IMR-90 (cell line): ENCODE results near the gene FBXW4. TPM values are rescaled to one million over a fixed set of nuclear protein-coding genes. Genes with fewer than 3 reads are reported as not detected.

ENCODE experiments used
- ATAC-seq: fragments of 200-7000 bp; cut with Tn5 transposase; 2 replicates; pipeline ENCODE4 v1.9.1; 2020; ENCODE audit warnings: low read depth, mild to moderate bottlenecking, moderate library complexity
- BruUV-seq: library from RNA; stranded (reverse); fragments of 400-500 nt; replicated peaks from 2 replicates; lab custom pipeline; 2021; lab: Mats Ljungman, UMichigan
- CTCF ChIA-PET: fragments of 300-600 bp; formaldehyde crosslinking; extraction: SDS; loops from one replicate; lab custom pipeline; 2021; ENCODE audit warnings: antibody characterized with exemption; lab: Yijun Ruan, JAX
- POLR2A ChIA-PET: fragments of 300-600 bp; sonication (Branson Sonifier 250); formaldehyde crosslinking; loops from one replicate; lab custom pipeline; 2022; ENCODE audit warnings: antibody characterized with exemption; ENCODE audit not compliant: unreplicated experiment; lab: Charles Lee
- DNase-seq: peaks from one replicate; pipeline ENCODE4 v3.0.0; 2013
- H2AFZ ChIP-seq: replicated peaks from 2 replicates; pipeline ENCODE3; 2013; ENCODE audit warnings: low read length, mild to moderate bottlenecking; ENCODE audit not compliant: poor library complexity
- H2AK5ac ChIP-seq: 2 replicates; pipeline ENCODE4 v1.6.1; 2013; ENCODE audit warnings: low read depth, low read length, inconsistent platforms
- H2AK9ac ChIP-seq: replicated peaks from 2 replicates; pipeline ENCODE3; 2013; ENCODE audit warnings: mild to moderate bottlenecking, low read depth, low read length, moderate library complexity; ENCODE audit not compliant: poor library complexity
- H2BK120ac ChIP-seq: 2 replicates; pipeline ENCODE4 v1.6.1; 2013; ENCODE audit warnings: low read depth, low read length, inconsistent platforms
- H2BK15ac ChIP-seq: 3 replicates; pipeline ENCODE4 v1.6.1; 2013; ENCODE audit warnings: low read depth, low read length, inconsistent platforms
- H2BK20ac ChIP-seq: 2 replicates; pipeline ENCODE4 v1.6.1; 2013; ENCODE audit warnings: low read depth, mild to moderate bottlenecking, inconsistent platforms, low read length, moderate library complexity
- H2BK5ac ChIP-seq: 2 replicates; pipeline ENCODE4 v1.6.1; 2013; ENCODE audit warnings: mild to moderate bottlenecking, low read depth, low read length, inconsistent platforms; ENCODE audit not compliant: poor library complexity, severe bottlenecking
- H3K14ac ChIP-seq: replicated peaks from 2 replicates; pipeline ENCODE4 v1.6.1; 2013; ENCODE audit warnings: low read depth, low read length, inconsistent platforms
- H3K18ac ChIP-seq: 2 replicates; pipeline ENCODE4 v1.6.1; 2013; ENCODE audit warnings: low read depth, low read length, control low read depth
- H3K23ac ChIP-seq: 2 replicates; pipeline ENCODE4 v1.6.1; 2013; ENCODE audit warnings: low read depth, low read length, inconsistent platforms
- H3K27ac ChIP-seq: 2 replicates; pipeline ENCODE4 v1.5.1; 2013; ENCODE audit warnings: mild to moderate bottlenecking, control low read depth, low read length; ENCODE audit not compliant: insufficient read depth
- H3K27me3 ChIP-seq: 2 replicates; pipeline ENCODE4 v1.6.1; 2013; ENCODE audit warnings: low read length; ENCODE audit not compliant: control insufficient read depth, insufficient read depth
- H3K36me3 ChIP-seq: 2 replicates; pipeline ENCODE4 v1.6.1; 2013; ENCODE audit warnings: low read length, mixed read lengths; ENCODE audit not compliant: control insufficient read depth, insufficient read depth
- H3K4ac ChIP-seq: 2 replicates; pipeline ENCODE4 v1.6.1; 2013; ENCODE audit warnings: low read depth, low read length, inconsistent platforms
- H3K4me1 ChIP-seq: 2 replicates; pipeline ENCODE4 v1.6.1; 2013; ENCODE audit warnings: low read length, mixed read lengths; ENCODE audit not compliant: control insufficient read depth, insufficient read depth
- H3K4me2 ChIP-seq: 2 replicates; pipeline ENCODE4 v1.6.1; 2013; ENCODE audit warnings: low read depth, mild to moderate bottlenecking, control low read depth, low read length, moderate library complexity
- H3K4me3 ChIP-seq: 2 replicates; pipeline ENCODE4 v1.5.1; 2013; ENCODE audit warnings: low read depth, mild to moderate bottlenecking, control low read depth, low read length, moderate library complexity; ENCODE audit not compliant: insufficient read depth
- H3K56ac ChIP-seq: 2 replicates; pipeline ENCODE4 v1.6.1; 2013; ENCODE audit warnings: low read length, inconsistent platforms; ENCODE audit not compliant: insufficient read depth; ENCODE audit errors: extremely low read depth
- H3K79me1 ChIP-seq, 2 experiments: 2 replicates each; pipeline ENCODE4 v1.6.1; 2013; ENCODE audit warnings: low read length in 2 of 2, inconsistent platforms in 1 of 2, low read depth in 1 of 2
- H3K9ac ChIP-seq: 2 replicates; pipeline ENCODE4 v1.6.1; 2013; ENCODE audit warnings: low read depth, low read length, control low read depth
- H3K9me1 ChIP-seq: 2 replicates; pipeline ENCODE4 v1.6.1; 2013; ENCODE audit warnings: low read length, inconsistent platforms; ENCODE audit not compliant: insufficient read depth
- H3K9me3 ChIP-seq: 2 replicates; pipeline ENCODE4 v1.6.1; 2013; ENCODE audit warnings: low read length; ENCODE audit not compliant: control insufficient read depth, insufficient read depth
- H4K20me1 ChIP-seq: 2 replicates; pipeline ENCODE4 v1.6.1; 2013; ENCODE audit warnings: low read length, inconsistent platforms; ENCODE audit not compliant: insufficient read depth
- H4K5ac ChIP-seq: 2 replicates; pipeline ENCODE4 v1.6.1; 2013; ENCODE audit warnings: mild to moderate bottlenecking, low read depth, low read length, control low read depth
- H4K8ac ChIP-seq, 2 experiments: 2 replicates each; pipeline ENCODE4 v1.6.1; 2013; ENCODE audit warnings: low read depth in 2 of 2, low read length in 2 of 2, control low read depth in 1 of 2, inconsistent platforms in 1 of 2
- H4K91ac ChIP-seq: 2 replicates; pipeline ENCODE4 v1.6.1; 2013; ENCODE audit warnings: low read depth, low read length, inconsistent platforms; ENCODE audit not compliant: insufficient read depth
- BHLHE40 ChIP-seq: fragments of 150-350 bp; IDR thresholded peaks from 2 replicates; pipeline ENCODE4 v1.6.1; 2016; ENCODE audit warnings: mild to moderate bottlenecking, low read depth, low read length
- WGBS, 2 experiments: methylation state at CpG; one replicate each; pipeline versions ENCODE4 v1.1.5 to v1.1.7; 2013; ENCODE audit warnings: missing lambda C conversion rate in 2 of 2; ENCODE audit not compliant: insufficient read length in 1 of 2; ENCODE audit errors: extremely low coverage in 2 of 2; 5-methylcytosine and 5-hydroxymethylcytosine counted together
- dilution Hi-C: fragments of 300-500 bp; cut with HindIII; formaldehyde crosslinking; loops from one replicate; pipeline ENCODE4 v1.14.3; 2018; ENCODE audit warnings: low sequenced_read_pairs; ENCODE audit not compliant: unreplicated experiment
- in situ Hi-C: fragments of 300-500 bp; cut with MboI; formaldehyde crosslinking; loops from 3 replicates; pipeline ENCODE4 v1.14.3; 2019; ENCODE audit warnings: low sequenced_read_pairs, inconsistent platforms, mixed read lengths
- intact Hi-C: fragments of 100-400 bp; cut with micrococcal nuclease; formaldehyde crosslinking; loops from 2 replicates; pipeline ENCODE4 v1.10.0; 2022
- polyA plus RNA-seq, 3 experiments: library from polyadenylated mRNA; depleted of rRNA; stranded (reverse); fragments of >200 nt; gene quantifications; 2 replicates each; pipeline ENCODE4 v1.2.3, GENCODE V29; 2012; ENCODE audit warnings: low replicate concordance in 1 of 3
- total RNA-seq: library from RNA; depleted of rRNA; stranded (reverse); fragments of >200 nt; gene quantifications from 2 replicates; pipeline ENCODE4 v1.2.3, GENCODE V29; 2012

The FBXW4 gene
- total and polyA plus RNA-seq, 2 of the 4 experiments (the other 2 are of a cell fraction): 19.3 to 26.7 TPM

- Histone ChIP-seq H4K20me1 (no peaks in the 10 kb centered on the region), H3K56ac (no peak overlapping the region), H3K18ac (no peak overlapping the region), H3K4me1 (peaks cover 6% of the 10 kb centered on the region), H3K27me3 (peaks cover 46% of the 10 kb centered on the region), H2AFZ (peak overlapping the region; percentile 82), H2BK20ac (no peak overlapping the region), H3K23ac (peak overlapping the region; percentile 59; the same call in 1 of the 2 replicates), H2AK9ac (no peak overlapping the region), H3K4me3 (no peak overlapping the region), H2BK120ac (no peak overlapping the region), H4K5ac (no peak overlapping the region), H2BK5ac (no peak overlapping the region), H3K9me3 (no peaks in the 10 kb centered on the region), H3K4me2 (no peak overlapping the region), H4K91ac (no peak overlapping the region), H3K36me3 (no peaks in the 10 kb centered on the region), H2BK15ac (no peak overlapping the region), H3K9ac (no peak overlapping the region), H3K9me1 (peaks cover 2% of the 10 kb centered on the region), H3K27ac (no peak overlapping the region), H3K14ac (no peak overlapping the region), H3K4ac (no peak overlapping the region), H4K8ac (no peak overlapping the region), H2AK5ac (no peak overlapping the region), H3K79me1 (no peaks in the 10 kb centered on the region)
- no peak for DNase-seq
- POLR2A ChIA-PET: no interaction called here
- 83% methylated on average over 2 of the region's 8 CpGs; no CpG with 5 or more reads in 1 of the 2 experiments for WGBS, 2 experiments
- intact Hi-C loops (no loop called here), dilution Hi-C loops (no loop called here), in situ Hi-C loops (no loop called here)
- CTCF ChIA-PET: interaction anchor here (0.5 kb wide), 1 partner anchor 351 kb away, joined by 3 read pairs; no protein-coding TSS in a partner anchor
- no TSS peak for BruUV-seq
- no peak for TF ChIP-seq BHLHE40
- no peak for ATAC-seq
Measured at GRCh38 chr10:101565936-101566332, 129.0 kb downstream of the FBXW4 start.
